ENCODE results near the gene SLC22A12.
"Not testable (repeated sequence)": the region's sequence is repeated elsewhere in the genome, so short reads cannot be mapped to it uniquely, and the experiment has no call there.

The SLC22A12 gene

GRCh38 chr11:64591257-64592233 is 525 bp downstream of the SLC22A12 start:
- DNase-seq: no peak

GRCh38 chr11:64592234-64592615 is 1.2 kb downstream of the SLC22A12 start:
- DNase-seq: no peak

- no peak for DNase-seq
Observed at GRCh38 chr11:64592656-64593055, 1.6 kb downstream of the SLC22A12 start.

DNA sequence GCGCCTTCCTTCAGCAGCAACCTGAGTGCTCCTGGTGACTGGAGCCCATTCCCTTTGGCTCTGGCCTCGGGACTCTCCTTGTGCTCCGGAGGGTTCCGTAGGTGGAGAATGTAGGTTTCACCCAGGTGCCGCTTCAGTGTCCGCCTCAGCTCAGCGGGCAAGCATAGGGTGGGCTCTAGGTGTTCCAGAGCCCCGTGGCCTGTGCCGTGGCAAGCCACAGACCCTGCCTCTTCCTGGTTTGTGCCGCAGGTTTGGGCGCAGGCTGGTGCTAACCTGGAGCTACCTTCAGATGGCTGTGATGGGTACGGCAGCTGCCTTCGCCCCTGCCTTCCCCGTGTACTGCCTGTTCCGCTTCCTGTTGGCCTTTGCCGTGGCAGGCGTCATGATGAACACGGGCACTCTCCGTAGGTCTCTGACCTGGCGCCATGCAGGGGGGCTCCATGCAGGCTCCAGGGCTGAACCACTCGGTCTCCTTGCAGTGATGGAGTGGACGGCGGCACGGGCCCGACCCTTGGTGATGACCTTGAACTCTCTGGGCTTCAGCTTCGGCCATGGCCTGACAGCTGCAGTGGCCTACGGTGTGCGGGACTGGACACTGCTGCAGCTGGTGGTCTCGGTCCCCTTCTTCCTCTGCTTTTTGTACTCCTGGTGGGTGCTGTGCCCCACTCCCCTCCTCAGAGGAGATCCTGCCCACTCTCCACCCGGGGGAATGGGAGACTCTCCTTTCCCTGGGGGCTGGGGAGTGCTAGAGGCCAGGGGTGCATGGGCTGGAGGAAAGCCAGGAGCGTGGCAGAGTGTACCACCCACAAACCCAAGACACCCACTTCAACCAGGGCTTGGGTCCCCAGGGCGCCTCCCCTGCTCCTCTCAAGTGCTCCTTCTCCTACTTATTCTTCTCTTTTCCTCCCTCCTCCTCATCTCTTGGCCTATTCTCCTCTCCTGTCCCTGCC is 2.4 kb downstream of the SLC22A12 start:
- no peak for DNase-seq

DNA sequence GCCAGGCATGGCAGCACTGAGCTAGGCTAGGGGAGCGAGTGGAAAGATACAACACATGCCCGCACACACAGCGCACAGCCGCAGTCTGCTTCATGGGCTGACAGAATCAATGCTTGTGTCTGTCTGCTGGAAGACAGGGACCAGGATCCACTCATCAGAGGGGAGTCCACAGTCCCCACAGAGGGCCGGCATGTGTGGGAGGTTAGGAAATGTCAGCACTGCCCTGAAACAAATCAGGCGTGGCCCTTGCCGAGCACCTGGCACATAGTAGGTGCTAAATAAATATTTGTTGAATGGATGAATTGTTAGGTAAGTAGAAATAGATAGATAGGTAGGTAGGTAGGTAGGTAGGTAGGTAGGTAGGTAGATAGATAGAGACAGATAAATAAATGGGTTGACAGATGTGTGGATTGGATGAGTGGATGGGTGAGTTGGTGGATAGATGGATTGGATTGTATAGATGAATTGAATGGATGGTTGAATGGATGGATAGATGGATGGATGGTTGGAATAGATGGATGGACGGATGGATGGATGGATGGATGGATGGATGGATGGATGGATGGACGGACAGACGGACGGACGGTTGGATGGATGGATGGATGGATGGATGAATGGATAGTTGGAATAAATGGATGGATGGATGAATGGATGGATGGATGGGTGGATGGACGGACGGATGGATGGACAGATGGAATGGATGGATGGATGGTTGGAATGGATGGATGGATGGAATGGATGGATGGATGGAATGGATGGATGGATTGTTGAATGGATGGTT is 3.3 kb downstream of the SLC22A12 start:
- no peak for DNase-seq

- DNase-seq: not testable (repeated sequence)
Observed at GRCh38 chr11:64595922-64596321, 4.9 kb downstream of the SLC22A12 start.

DNA sequence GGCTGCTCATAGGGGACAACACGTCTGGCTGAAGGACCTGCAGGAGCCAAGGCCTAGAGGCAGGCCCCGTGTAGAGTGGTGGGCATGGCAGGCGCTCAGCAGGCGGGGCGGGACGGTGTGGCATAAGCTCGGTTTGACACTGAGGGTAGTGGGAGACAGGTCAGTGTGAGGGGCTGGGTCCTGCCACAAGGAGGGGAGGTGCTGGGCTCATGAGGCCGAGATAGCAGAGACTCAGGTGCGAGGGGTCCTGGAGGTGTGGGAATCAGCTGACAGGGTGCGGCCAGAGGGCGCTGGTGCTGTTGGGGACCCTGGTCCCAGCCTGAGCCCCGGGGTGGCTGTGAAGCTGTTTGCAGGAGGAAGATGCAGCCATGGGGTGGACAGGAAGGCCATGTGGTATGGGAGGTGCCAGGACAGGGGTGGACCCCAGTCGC is 6.7 kb downstream of the SLC22A12 start:
- DNase-seq: no peak

GRCh38 chr11:64598106-64598796 is 7.2 kb downstream of the SLC22A12 start:
- DNase-seq: no peak

GRCh38 chr11:64598797-64599697 is 8.0 kb downstream of the SLC22A12 start:
- no peak for DNase-seq

GRCh38 chr11:64599698-64600211 is 8.7 kb downstream of the SLC22A12 start:
- DNase-seq: no peak

GRCh38 chr11:64600281-64600992 is 9.4 kb downstream of the SLC22A12 start:
- no peak for DNase-seq

- no peak for DNase-seq
Observed at GRCh38 chr11:64601605-64602465, 10.8 kb downstream of the SLC22A12 start.

GRCh38 chr11:64602466-64603070 is 11.5 kb downstream of the SLC22A12 start:
- DNase-seq: no peak

DNA sequence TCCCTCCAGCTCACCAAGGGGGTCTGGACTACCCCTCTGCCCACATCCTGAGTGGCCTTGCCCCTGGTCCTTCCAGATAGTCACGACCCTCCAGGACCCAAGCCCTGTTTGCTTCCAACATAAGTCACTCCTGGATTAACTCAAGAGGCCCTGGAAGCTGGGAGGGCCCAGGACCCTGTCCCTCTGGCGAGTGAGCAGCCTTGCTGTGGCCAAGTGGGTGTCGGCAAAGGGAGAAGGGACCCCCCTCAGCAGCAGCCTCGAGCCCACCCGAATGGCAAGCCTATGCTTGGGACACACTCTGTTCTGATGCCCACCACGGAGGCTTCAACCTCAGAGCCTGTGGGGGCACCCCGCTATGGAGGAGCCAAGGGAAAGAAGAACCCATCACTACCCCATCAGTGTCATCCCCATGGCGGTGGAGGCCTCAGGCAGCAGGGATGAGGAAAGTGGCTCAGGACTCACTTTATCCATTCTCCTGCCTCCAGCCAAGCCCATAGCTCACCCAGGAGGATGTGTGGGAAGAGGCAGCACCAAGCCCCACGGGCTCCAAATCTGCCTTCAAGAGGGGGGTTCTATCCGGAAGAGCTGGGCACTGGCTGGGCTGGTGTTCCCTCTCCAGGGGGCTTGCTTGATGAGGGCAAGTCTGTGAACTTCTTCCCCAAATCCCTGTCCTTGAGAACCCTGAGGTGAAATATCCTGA is 12.5 kb downstream of the SLC22A12 start:
- no peak for DNase-seq

GRCh38 chr11:64604458-64605243 is 13.6 kb downstream of the SLC22A12 start:
- DNase-seq: no peak

- no peak for DNase-seq
Observed at GRCh38 chr11:64605244-64605560, 14.2 kb downstream of the SLC22A12 start.

Data from NCI-H774 (cell line).